Upper lobe of right lung (tissue), 1 donor: ENCODE measurements around the gene ACTG1. TPM values are rescaled to one million over a fixed set of nuclear protein-coding genes. Genes with fewer than 3 reads are reported as not detected.

Experiments
- ATAC-seq: fragments of 200-7000 bp; cut with Tn5 transposase; one replicate; pipeline ENCODE4 v1.9.1; 2020; ENCODE audit warnings: mild to moderate bottlenecking, moderate library complexity
- DNase-seq: peaks from one replicate; pipeline ENCODE4 v3.0.0-alpha.2; 2020
- H3K27ac ChIP-seq: fragments of 200-600 bp; one replicate; pipeline ENCODE4 v1.8.0; 2022
- H3K27me3 ChIP-seq: fragments of 200-600 bp; one replicate; pipeline ENCODE4 v1.8.0; 2022; ENCODE audit warnings: mild to moderate bottlenecking
- H3K36me3 ChIP-seq: fragments of 200-600 bp; one replicate; pipeline ENCODE4 v1.8.0; 2022
- H3K4me1 ChIP-seq: fragments of 200-600 bp; one replicate; pipeline ENCODE4 v1.8.0; 2022
- H3K4me3 ChIP-seq: fragments of 200-600 bp; one replicate; pipeline ENCODE4 v1.8.0; 2022; ENCODE audit warnings: mild to moderate bottlenecking
- H3K9me3 ChIP-seq: fragments of 200-600 bp; one replicate; pipeline ENCODE4 v1.8.0; 2022
- CTCF ChIP-seq: fragments of 200-600 bp; IDR thresholded peaks from one replicate; pipeline ENCODE4 v1.8.0; 2022; ENCODE audit warnings: antibody characterized with exemption
- intact Hi-C: fragments of 100-400 bp; cut with DNase I; formaldehyde crosslinking; loops from one replicate; pipeline ENCODE4 v1.11.0; 2022
- total RNA-seq: library from RNA; stranded (reverse); fragmentation: NEBNext Ultra II Directional; extraction: Animal tissue kit (Norgen Biotek cat#: 25700); gene quantifications from one replicate; pipeline ENCODE4 v1.2.1, GENCODE V29; 2021
- donor health status: DM: no; HTN: yes; CAD: no; lungs with severe emphysema.

The ACTG1 gene
- total RNA-seq, 1 donor from 2014 or later = 2,193 TPM

- peaks cover 57% of the 10 kb centered on the region for H3K36me3 ChIP-seq
- ATAC-seq = no peak
- intact Hi-C loops = no loop called here
Measured at GRCh38 chr17:81556863-81557262, 44.3 kb upstream of the ACTG1 start.

GRCh38 chr17:81556175-81556691, 43.6 kb upstream of the ACTG1 start:
- Histone ChIP-seq H3K4me3 (no peak overlapping the region), H3K36me3 (peaks cover 50% of the 10 kb centered on the region), H3K4me1 (peaks cover 16% of the 10 kb centered on the region), H3K9me3 (no peaks in the 10 kb centered on the region), H3K27ac (no peak overlapping the region), H3K27me3 (no peaks in the 10 kb centered on the region)
- intact Hi-C loops = no loop called here
- ATAC-seq (no peak), DNase-seq (no peak)
- no peak for TF ChIP-seq CTCF

More at GRCh38 chr17:81556863-81557262, 44.3 kb upstream of the ACTG1 start:
- no peak overlapping the region for H3K27ac ChIP-seq
- no peaks in the 10 kb centered on the region for H3K9me3 ChIP-seq
- peaks cover 14% of the 10 kb centered on the region for H3K4me1 ChIP-seq
- H3K27me3 ChIP-seq = no peaks in the 10 kb centered on the region
- no peak for DNase-seq
- no peak overlapping the region for H3K4me3 ChIP-seq
- TF ChIP-seq CTCF = no peak

GRCh38 chr17:81553616-81554181, 41.1 kb upstream of the ACTG1 start:
- Histone ChIP-seq H3K4me1 (peaks cover 23% of the 10 kb centered on the region), H3K27me3 (no peaks in the 10 kb centered on the region), H3K9me3 (no peaks in the 10 kb centered on the region), H3K27ac (peak overlapping the region; percentile 79), H3K36me3 (peaks cover 37% of the 10 kb centered on the region), H3K4me3 (peak overlapping the region; percentile 99)
- ATAC-seq = peak; percentile 1
- intact Hi-C loops = no loop called here
- no peak for DNase-seq
- TF ChIP-seq CTCF = no peak

- peak; percentile 88 for DNase-seq
- Histone ChIP-seq H3K36me3 (peaks cover 37% of the 10 kb centered on the region), H3K27ac (peak overlapping the region; percentile 79), H3K27me3 (no peaks in the 10 kb centered on the region), H3K4me3 (peak overlapping the region; percentile 99), H3K4me1 (peaks cover 23% of the 10 kb centered on the region), H3K9me3 (no peaks in the 10 kb centered on the region)
- TF ChIP-seq CTCF = no peak
- ATAC-seq = peak; percentile 69
- intact Hi-C loops = no loop called here
Measured at GRCh38 chr17:81553018-81553615, 40.5 kb upstream of the ACTG1 start.

DNA sequence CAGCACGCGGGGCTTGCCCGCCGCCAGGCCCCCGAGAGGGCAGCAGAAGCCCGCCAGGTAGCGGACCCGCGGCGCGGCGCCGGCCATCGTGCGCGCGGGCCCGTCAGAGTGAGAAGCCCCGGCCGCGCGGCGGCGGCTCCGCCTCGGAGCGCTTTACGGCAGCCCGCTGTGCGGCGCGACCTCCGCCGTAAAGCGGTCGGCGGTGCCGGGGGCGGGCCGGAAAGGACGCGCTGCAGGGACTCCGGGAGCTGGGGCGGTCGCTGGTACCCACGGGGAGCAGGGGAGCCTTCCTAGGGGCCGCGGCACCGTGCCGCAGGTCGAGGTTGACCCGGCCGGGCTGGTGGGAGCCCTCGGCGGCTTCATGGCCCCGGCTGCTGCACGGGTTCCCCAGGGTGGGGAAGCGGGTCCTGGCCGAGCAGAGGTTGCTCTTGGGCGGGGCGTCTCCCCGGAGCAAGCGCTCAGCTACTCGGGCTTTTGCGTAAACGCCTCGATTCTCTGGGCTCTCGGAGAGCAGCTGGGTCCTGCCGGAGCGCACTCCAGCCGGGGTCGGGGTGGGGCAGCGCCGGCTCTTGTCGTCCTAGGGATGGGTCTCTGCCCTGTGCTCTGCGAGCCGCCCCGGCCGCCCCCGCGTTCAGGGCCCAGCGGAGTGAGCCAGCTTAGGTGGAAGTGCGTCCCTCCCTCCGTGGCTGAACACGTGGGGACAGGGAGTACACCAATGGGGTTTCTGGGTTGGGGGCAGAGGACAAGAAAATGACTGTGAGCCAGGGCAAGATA, 39.8 kb upstream of the ACTG1 start, which contains the start of gene FAAP100:
Gene FAAP100, minus strand, starts transcription at position 110 of the 774 bp plus-strand sequence. Its CDS starts 23 bp downstream, at position 87.
- H3K27me3 ChIP-seq = no peaks in the 10 kb centered on the region
- peak within 1 kb of the TSS; percentile 99 for H3K4me3 ChIP-seq
- TF ChIP-seq CTCF = no peak
- peaks cover 37% of the 10 kb centered on the region for H3K36me3 ChIP-seq
- intact Hi-C loops = no loop called here
- ATAC-seq = peak; percentile 91
- DNase-seq = peak; percentile 92
- peaks cover 23% of the 10 kb centered on the region for H3K4me1 ChIP-seq
- no peaks in the 10 kb centered on the region for H3K9me3 ChIP-seq
- peak within 1 kb of the TSS; percentile 79 for H3K27ac ChIP-seq
